Left ventricle myocardium inferior (tissue), 1 donor: ENCODE data around the gene SMYD1. TPM values are rescaled to one million over a fixed set of nuclear protein-coding genes. Genes with fewer than 3 reads are reported as not detected.

Experiments used
- DNase-seq: peaks from one replicate; pipeline ENCODE4 v3.0.0-alpha.2; 2020
- H3K27ac ChIP-seq: fragments of 200-600 bp; replicated peaks from 2 replicates; pipeline ENCODE4 v1.8.0; 2021
- H3K27me3 ChIP-seq: fragments of 200-600 bp; 2 replicates; pipeline ENCODE4 v1.8.0; 2021; ENCODE audit warnings: low read depth
- H3K36me3 ChIP-seq: fragments of 200-600 bp; 2 replicates; pipeline ENCODE4 v1.8.0; 2021
- H3K4me1 ChIP-seq: fragments of 200-600 bp; 2 replicates; pipeline ENCODE4 v1.8.0; 2021
- H3K4me3 ChIP-seq: fragments of 200-600 bp; 2 replicates; pipeline ENCODE4 v1.8.0; 2021; ENCODE audit warnings: mild to moderate bottlenecking, moderate library complexity
- H3K9me3 ChIP-seq: fragments of 200-600 bp; replicated peaks from 2 replicates; pipeline ENCODE4 v1.8.0; 2021
- CTCF ChIP-seq: fragments of 200-600 bp; IDR thresholded peaks from 2 replicates; pipeline ENCODE4 v1.8.0; 2021; ENCODE audit warnings: antibody characterized with exemption, mild to moderate bottlenecking, borderline replicate concordance
- intact Hi-C: fragments of 100-400 bp; cut with micrococcal nuclease; formaldehyde crosslinking; loops from one replicate; pipeline ENCODE4 v1.11.0; 2022
- total RNA-seq: library from RNA; stranded (reverse); fragmentation: NEBNext Ultra II Directional; extraction: Animal tissue kit (Norgen Biotek cat#: 25700); gene quantifications from one replicate; pipeline ENCODE4 v1.2.1, GENCODE V29; 2021
- donor health status: DM: no; HTN: yes; CAD: no; lungs with severe emphysema.

Gene SMYD1
- total RNA-seq, 1 donor from 2014 or later, result 389 TPM

- Histone ChIP-seq H3K4me1 (peaks cover 50% of the 10 kb centered on the region), H3K27ac (peak overlapping the region; percentile 51), H3K4me3 (no peak overlapping the region), H3K9me3 (no peaks in the 10 kb centered on the region), H3K36me3 (peaks cover 37% of the 10 kb centered on the region), H3K27me3 (no peaks in the 10 kb centered on the region)
- intact Hi-C loops, result no loop called here
- TF ChIP-seq CTCF, result no peak
- DNase-seq, result no peak
Measured at GRCh38 chr2:88099798-88100488, 32.3 kb downstream of the SMYD1 start.

- intact Hi-C loops, result no loop called here
- Histone ChIP-seq H3K36me3 (peaks cover 35% of the 10 kb centered on the region), H3K4me3 (no peak overlapping the region), H3K27ac (peak overlapping the region; percentile 45), H3K9me3 (no peaks in the 10 kb centered on the region), H3K4me1 (peaks cover 49% of the 10 kb centered on the region), H3K27me3 (no peaks in the 10 kb centered on the region)
- DNase-seq, result no peak
- no peak for TF ChIP-seq CTCF
Measured at GRCh38 chr2:88100489-88100858, 32.8 kb downstream of the SMYD1 start.

GRCh38 chr2:88108796-88109195 lies 41.2 kb downstream of the SMYD1 start:
- H3K27ac ChIP-seq, result peak overlapping the region; percentile 37
- intact Hi-C loops, result no loop called here
- H3K9me3 ChIP-seq, result no peaks in the 10 kb centered on the region
- H3K36me3 ChIP-seq, result peaks cover 68% of the 10 kb centered on the region
- no peak overlapping the region for H3K4me3 ChIP-seq
- TF ChIP-seq CTCF, result no peak
- no peaks in the 10 kb centered on the region for H3K27me3 ChIP-seq
- DNase-seq, result no peak
- no peaks in the 10 kb centered on the region for H3K4me1 ChIP-seq

GRCh38 chr2:88110830-88111229 lies 43.2 kb downstream of the SMYD1 start:
- Histone ChIP-seq H3K4me1 (peaks cover 8% of the 10 kb centered on the region), H3K36me3 (peaks cover 50% of the 10 kb centered on the region), H3K4me3 (no peak overlapping the region), H3K27ac (no peak overlapping the region), H3K27me3 (no peaks in the 10 kb centered on the region), H3K9me3 (no peaks in the 10 kb centered on the region)
- no peak for DNase-seq
- intact Hi-C loops, result no loop called here
- TF ChIP-seq CTCF, result no peak

- Histone ChIP-seq H3K27me3 (no peaks in the 10 kb centered on the region), H3K4me3 (no peak overlapping the region), H3K4me1 (peaks cover 8% of the 10 kb centered on the region), H3K27ac (no peak overlapping the region), H3K36me3 (peaks cover 30% of the 10 kb centered on the region), H3K9me3 (no peaks in the 10 kb centered on the region)
- intact Hi-C loops, result no loop called here
- TF ChIP-seq CTCF, result no peak
- DNase-seq, result no peak
Measured at GRCh38 chr2:88113069-88113468, 45.4 kb downstream of the SMYD1 start.
